GM18520 (cell line): ENCODE measurements around the gene NADSYN1.
"Not testable (repeated sequence)": the region's sequence is repeated elsewhere in the genome, so short reads cannot be mapped to it uniquely, and the experiment has no call there.

ENCODE experiments used
- ATAC-seq: cut with Tn5 transposase; IDR thresholded peaks from one replicate; pipeline ENCODE4 v1.9.1; 2021; ENCODE audit not compliant: unreplicated experiment

NADSYN1 gene

GRCh38 chr11:71518506-71519471 is 65.8 kb downstream of the NADSYN1 start:
- no peak for ATAC-seq

- no peak for ATAC-seq
These were observed 66.5 kb downstream of the NADSYN1 start for GRCh38 chr11:71519546-71519945.

- no peak for ATAC-seq
These were observed 72.4 kb downstream of the NADSYN1 start for GRCh38 chr11:71525188-71525937.

GRCh38 chr11:71525938-71526495 is 73.0 kb downstream of the NADSYN1 start:
- no peak for ATAC-seq

- ATAC-seq: not testable (repeated sequence)
These were observed 74.0 kb downstream of the NADSYN1 start, which contains the start of gene KRTAP5-7 for GRCh38 chr11:71526796-71527575. Gene KRTAP5-7 (plus strand): TSS chr11:71527267. CDS start chr11:71527301, 34 bp downstream.

- no peak for ATAC-seq
These were observed 74.7 kb downstream of the NADSYN1 start for GRCh38 chr11:71527576-71528210.

- no peak for ATAC-seq
These were observed 77.6 kb downstream of the NADSYN1 start for GRCh38 chr11:71530602-71531001.

- no peak for ATAC-seq
These were observed 79.1 kb downstream of the NADSYN1 start for GRCh38 chr11:71532036-71532610.

- not testable (repeated sequence) for ATAC-seq
These were observed 82.0 kb downstream of the NADSYN1 start for GRCh38 chr11:71534711-71535608.

GRCh38 chr11:71535825-71536224 is 82.8 kb downstream of the NADSYN1 start:
- ATAC-seq: no peak

GRCh38 chr11:71537537-71537936 is 84.5 kb downstream of the NADSYN1 start:
- no peak for ATAC-seq

- not testable (repeated sequence) for ATAC-seq
These were observed 85.1 kb downstream of the NADSYN1 start, which contains the start of gene KRTAP5-8 for GRCh38 chr11:71537977-71538665. Gene KRTAP5-8 (plus strand): TSS chr11:71538025. CDS start chr11:71538056, 31 bp downstream.

GRCh38 chr11:71538666-71538990 is 85.6 kb downstream of the NADSYN1 start:
- no peak for ATAC-seq

GRCh38 chr11:71539017-71539416 is 86.0 kb downstream of the NADSYN1 start:
- no peak for ATAC-seq

GRCh38 chr11:71539971-71540370 is 87.0 kb downstream of the NADSYN1 start:
- not testable (repeated sequence) for ATAC-seq

- ATAC-seq: not testable (repeated sequence)
These were observed 87.7 kb downstream of the NADSYN1 start for GRCh38 chr11:71540521-71541304.

- no peak for ATAC-seq
These were observed 89.4 kb downstream of the NADSYN1 start for GRCh38 chr11:71542382-71542781.
